Uterus (tissue), 2 donors: ENCODE data around the gene ABCA2.

Experiments used
- POLR2A ChIP-seq, 2 donors: fragments of 450-650 bp; IDR thresholded peaks; one replicate each; pipeline ENCODE4 v1.6.1; 2016; ENCODE audit warnings: antibody characterized with exemption in 2 of 2, mild to moderate bottlenecking in 1 of 2, moderate library complexity in 1 of 2
- TF ChIP-seq, protein P1 (sequence below), 4 experiments: fragments of 200-600 bp in 2 of 4; fragments of 450-650 bp in 2 of 4; sonication (generic) in 2 of 4; IDR thresholded peaks; one replicate each; pipeline ENCODE4 v1.5.1; 2016 to 2019; ENCODE audit warnings: antibody characterized with exemption in 4 of 4, mild to moderate bottlenecking in 2 of 4, moderate library complexity in 1 of 4

DNA sequence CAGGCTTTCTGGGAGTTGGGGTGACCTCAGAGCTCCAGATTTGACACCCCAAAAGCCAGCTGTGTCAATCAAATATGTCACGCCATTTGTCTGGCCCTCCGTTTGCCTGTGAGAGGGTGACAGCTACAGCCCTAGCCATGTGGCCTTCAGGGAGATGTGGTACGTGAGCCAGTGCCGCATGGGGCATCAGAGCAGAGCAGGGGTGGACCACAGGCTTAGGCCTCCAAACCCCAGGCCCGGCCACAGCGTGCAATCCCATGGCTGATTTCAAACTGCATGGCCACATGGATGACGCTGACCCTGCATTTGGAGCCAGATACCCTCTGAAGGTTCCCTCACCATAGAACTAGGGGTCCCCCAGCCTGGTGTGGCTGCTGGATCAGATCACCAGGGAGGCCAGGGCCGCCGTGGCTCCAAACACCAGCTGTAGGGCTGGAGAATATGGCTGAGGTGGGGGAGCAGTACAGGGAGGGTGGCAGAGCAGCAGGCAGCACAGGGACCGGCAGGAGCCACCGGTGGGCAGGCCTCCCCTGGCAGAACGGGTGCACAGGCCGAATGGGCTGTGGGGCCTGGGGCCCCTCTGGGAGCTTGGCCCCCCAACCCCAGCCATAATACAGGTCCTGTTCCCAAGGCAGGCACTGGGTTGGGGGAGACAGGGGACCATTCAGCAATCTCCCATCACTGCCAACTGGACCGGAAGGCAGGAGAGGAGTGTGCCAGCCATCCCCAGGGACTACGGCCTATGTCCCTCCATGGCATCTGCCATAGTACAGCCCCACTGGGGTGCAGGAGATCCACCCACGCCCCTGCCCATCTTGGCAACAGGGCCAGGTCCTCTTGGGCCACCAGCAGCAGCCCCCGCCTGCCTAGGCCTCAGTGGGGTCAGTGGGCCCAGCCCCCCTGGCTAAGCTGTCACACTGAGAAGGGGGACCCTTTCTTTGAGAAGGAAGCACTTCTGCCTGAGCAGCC is 40.8 kb upstream of the ABCA2 start:
- no peak for TF ChIP-seq POLR2A (IDR thresholded peaks at IDR 0.05)
- TF ChIP-seq, protein P1, sequence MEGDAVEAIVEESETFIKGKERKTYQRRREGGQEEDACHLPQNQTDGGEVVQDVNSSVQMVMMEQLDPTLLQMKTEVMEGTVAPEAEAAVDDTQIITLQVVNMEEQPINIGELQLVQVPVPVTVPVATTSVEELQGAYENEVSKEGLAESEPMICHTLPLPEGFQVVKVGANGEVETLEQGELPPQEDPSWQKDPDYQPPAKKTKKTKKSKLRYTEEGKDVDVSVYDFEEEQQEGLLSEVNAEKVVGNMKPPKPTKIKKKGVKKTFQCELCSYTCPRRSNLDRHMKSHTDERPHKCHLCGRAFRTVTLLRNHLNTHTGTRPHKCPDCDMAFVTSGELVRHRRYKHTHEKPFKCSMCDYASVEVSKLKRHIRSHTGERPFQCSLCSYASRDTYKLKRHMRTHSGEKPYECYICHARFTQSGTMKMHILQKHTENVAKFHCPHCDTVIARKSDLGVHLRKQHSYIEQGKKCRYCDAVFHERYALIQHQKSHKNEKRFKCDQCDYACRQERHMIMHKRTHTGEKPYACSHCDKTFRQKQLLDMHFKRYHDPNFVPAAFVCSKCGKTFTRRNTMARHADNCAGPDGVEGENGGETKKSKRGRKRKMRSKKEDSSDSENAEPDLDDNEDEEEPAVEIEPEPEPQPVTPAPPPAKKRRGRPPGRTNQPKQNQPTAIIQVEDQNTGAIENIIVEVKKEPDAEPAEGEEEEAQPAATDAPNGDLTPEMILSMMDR (IDR thresholded peaks at IDR 0.05), result no peak
